AG04449 (cell line): ENCODE measurements around the gene RALB.

ENCODE experiments used
- CTCF ChIA-PET: fragments of 350-600 bp; formaldehyde crosslinking; extraction: SDS; loops from one replicate; lab custom pipeline; 2021; ENCODE audit warnings: antibody characterized with exemption; lab: Yijun Ruan, JAX
- POLR2A ChIA-PET: fragments of 400-600, 350-600 bp; formaldehyde crosslinking; extraction: SDS; loops from one replicate; lab custom pipeline; 2020; ENCODE audit warnings: antibody characterized with exemption, inconsistent platforms; lab: Yijun Ruan, JAX
- DNase-seq: peaks from one replicate; pipeline ENCODE4 v3.0.0-alpha.2; 2010; ENCODE audit warnings: low read depth, low spot score
- H3K4me3 ChIP-seq: 2 replicates; pipeline ENCODE4 v1.5.1; 2011; ENCODE audit warnings: low read depth, mild to moderate bottlenecking, control low read depth, low read length
- TF ChIP-seq, protein P1 (sequence below): IDR thresholded peaks from one replicate; pipeline ENCODE4 v1.5.1; 2011; ENCODE audit warnings: mild to moderate bottlenecking, moderate library complexity, low read length, control low read depth, inconsistent platforms; ENCODE audit not compliant: insufficient read depth; ENCODE audit errors: missing control alignments

Gene RALB

DNA sequence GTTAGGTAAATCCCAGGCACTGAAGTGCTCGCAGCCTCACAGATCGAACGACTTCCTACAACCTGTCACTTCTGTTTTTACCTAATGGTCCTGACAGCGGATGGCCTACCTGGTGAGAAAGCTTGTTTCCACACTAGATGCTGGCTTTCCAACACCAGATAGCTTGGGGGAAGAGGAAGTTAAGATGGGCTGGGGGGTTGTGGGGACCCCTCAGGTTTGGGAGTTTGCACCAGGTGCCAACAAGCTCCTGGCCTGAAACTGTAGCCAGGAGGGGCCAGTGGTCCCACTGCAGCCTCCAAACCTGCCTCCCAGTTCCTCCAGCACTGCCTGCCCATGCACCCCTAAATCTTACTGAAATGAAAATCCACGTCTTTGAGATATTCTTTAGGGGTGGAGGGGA lies 33.4 kb upstream of the RALB start:
- no peak for DNase-seq
- TF ChIP-seq, protein P1, sequence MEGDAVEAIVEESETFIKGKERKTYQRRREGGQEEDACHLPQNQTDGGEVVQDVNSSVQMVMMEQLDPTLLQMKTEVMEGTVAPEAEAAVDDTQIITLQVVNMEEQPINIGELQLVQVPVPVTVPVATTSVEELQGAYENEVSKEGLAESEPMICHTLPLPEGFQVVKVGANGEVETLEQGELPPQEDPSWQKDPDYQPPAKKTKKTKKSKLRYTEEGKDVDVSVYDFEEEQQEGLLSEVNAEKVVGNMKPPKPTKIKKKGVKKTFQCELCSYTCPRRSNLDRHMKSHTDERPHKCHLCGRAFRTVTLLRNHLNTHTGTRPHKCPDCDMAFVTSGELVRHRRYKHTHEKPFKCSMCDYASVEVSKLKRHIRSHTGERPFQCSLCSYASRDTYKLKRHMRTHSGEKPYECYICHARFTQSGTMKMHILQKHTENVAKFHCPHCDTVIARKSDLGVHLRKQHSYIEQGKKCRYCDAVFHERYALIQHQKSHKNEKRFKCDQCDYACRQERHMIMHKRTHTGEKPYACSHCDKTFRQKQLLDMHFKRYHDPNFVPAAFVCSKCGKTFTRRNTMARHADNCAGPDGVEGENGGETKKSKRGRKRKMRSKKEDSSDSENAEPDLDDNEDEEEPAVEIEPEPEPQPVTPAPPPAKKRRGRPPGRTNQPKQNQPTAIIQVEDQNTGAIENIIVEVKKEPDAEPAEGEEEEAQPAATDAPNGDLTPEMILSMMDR = no peak
- ChIA-PET POLR2A (interaction anchor here (1.0 kb wide), 1 partner anchor 9 kb away, joined by 3 read pairs; no protein-coding TSS in a partner anchor), CTCF (interaction anchor here (0.7 to 1.3 kb wide), 2 partner anchors 9 to 12 kb away, joined by 3 read pairs; no protein-coding TSS in a partner anchor)
- no peak overlapping the region for H3K4me3 ChIP-seq

DNA sequence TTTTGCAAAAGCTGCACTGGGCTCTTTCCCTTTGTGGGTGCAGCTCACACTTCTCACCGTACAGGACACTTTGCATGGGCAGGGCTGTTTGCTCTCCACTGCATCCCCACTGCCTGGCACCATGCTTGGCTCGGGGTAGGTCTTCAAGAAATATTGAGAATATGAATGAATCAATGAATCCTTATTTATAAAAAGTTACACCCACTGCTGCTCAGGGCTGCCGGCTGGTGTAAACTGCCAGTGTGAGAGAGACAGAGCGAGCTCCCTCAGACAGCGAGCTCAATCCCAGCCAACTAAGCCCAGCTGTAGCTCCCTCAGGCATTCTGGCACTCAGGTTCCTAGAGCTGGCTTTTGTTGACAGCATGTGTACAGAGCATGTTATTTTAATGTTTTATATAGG lies 32.9 kb upstream of the RALB start:
- ChIA-PET POLR2A (interaction anchor here (1.0 kb wide), 1 partner anchor 9 kb away, joined by 3 read pairs; no protein-coding TSS in a partner anchor), CTCF (interaction anchor here (1.3 kb wide), 1 partner anchor 8 kb away, joined by 3 read pairs; no protein-coding TSS in a partner anchor)
- TF ChIP-seq, protein P1 = no peak
- no peak overlapping the region for H3K4me3 ChIP-seq
- no peak for DNase-seq

DNA sequence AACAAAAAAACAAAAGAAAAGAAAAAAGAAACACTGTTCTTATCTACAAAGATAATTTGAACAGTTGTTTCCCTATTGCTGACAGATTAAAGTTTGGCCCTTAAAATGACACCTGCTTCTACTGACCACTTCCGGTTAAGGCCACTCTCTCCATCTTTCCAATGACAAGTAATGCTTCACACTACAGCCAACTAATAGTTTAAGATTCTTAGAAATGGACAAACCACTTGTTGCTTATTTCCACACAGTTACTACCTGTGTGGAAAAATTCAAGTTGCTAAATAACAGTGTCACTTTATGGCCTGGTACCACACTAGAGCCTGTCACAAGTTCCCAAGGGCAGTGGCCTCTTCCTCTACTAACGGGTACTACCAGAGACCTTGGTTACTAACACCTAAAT lies 31.9 kb upstream of the RALB start:
- no peak overlapping the region for H3K4me3 ChIP-seq
- POLR2A ChIA-PET = no interaction called here
- TF ChIP-seq, protein P1 = no peak
- CTCF ChIA-PET = no interaction called here
- DNase-seq = no peak

DNA sequence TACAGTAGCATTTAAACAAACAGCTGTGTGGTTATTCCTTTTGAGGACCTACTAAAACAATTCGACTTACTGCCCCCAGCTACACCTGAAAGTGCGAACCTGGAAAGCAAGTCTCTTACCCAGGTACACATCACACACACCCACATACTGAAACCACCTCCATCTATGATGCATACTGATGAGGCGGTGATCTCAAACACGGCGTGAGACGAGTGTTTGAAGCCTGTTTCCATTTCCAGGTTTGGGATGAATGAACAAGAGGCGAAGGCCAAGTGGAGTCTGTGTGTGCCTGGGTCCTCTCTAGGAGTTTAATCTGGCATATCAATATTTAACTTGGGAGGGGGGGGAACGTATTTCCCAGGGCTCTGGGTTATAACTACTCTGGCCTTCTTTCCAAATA lies 31.0 kb upstream of the RALB start:
- POLR2A ChIA-PET = no interaction called here
- TF ChIP-seq, protein P1 = no peak
- no peak for DNase-seq
- CTCF ChIA-PET = interaction anchor here (1.6 kb wide), 1 partner anchor 92 kb away, joined by 4 read pairs; no protein-coding TSS in a partner anchor
- H3K4me3 ChIP-seq = no peak overlapping the region

DNA sequence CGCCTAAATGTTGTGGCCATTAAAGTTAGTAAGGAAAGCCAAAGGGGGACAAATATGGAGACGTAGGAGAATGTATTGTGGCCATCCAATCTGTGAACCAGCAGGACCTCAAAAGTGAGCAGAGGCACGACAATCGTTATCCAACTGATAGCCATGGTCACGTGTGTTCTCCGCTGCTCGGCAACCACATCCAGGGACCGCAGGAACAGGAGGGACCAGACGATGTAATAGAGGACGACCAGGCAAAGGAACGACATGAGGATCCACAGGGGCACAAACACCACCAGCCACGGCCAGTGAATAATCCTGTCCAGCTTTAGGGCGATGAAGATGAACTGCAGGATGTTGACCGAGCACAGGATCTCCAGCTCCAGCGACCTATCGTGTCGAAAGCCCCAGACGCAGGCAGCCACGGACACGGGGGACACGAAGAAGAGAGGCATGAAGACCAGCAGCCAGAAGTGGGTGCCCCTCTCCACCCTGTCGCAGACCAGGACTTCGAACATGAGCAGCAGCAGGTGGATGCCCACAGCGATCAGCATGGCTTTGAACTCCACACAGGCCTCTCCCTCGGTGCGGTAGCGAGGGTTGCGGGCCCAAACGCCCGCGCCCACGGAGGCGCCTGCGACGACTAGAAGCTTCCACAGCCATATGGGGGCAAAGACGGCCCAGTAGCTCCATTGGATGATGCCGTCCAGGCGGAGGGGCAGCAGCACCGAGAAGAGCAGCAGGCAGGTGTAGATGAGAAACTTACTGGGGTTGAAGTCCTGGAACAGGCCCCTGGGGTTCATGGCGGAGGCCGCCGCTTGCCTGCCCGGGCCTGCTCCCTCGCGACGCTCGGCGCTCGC lies 30.2 kb upstream of the RALB start:
- peak overlapping the region; percentile 71 for H3K4me3 ChIP-seq
- DNase-seq = no peak
- TF ChIP-seq, protein P1 = no peak
- CTCF ChIA-PET = interaction anchor here (1.1 to 1.6 kb wide), 2 partner anchors 8 to 91 kb away, joined by 3 to 4 read pairs; no protein-coding TSS in a partner anchor
- POLR2A ChIA-PET = no interaction called here
